ENCODE results near the gene CDC42BPA. TPM values are rescaled to one million over a fixed set of nuclear protein-coding genes. Genes with fewer than 3 reads are reported as not detected.
"Not testable (repeated sequence)": the region's sequence is repeated elsewhere in the genome, so short reads cannot be mapped to it uniquely, and the experiment has no call there.

CDC42BPA gene
- total RNA-seq, 1 donor from 2014 or later, result 51.5 TPM

GRCh38 chr1:227066999-227067398, 251.3 kb downstream of the CDC42BPA start:
- DNase-seq (ENCODE audit: low spot score), result no peak

GRCh38 chr1:227065311-227065710, 253.0 kb downstream of the CDC42BPA start:
- DNase-seq (ENCODE audit: low spot score), result no peak

- no peak for DNase-seq (ENCODE audit: low spot score)
Observed at GRCh38 chr1:227062306-227062705, 256.0 kb downstream of the CDC42BPA start.

- no peak for DNase-seq (ENCODE audit: low spot score)
Observed at GRCh38 chr1:227059076-227059475, 259.2 kb downstream of the CDC42BPA start.

- DNase-seq (ENCODE audit: low spot score), result no peak
Observed at GRCh38 chr1:227058321-227058751, 260.0 kb downstream of the CDC42BPA start.

GRCh38 chr1:227049253-227049652, 269.0 kb downstream of the CDC42BPA start:
- no peak for DNase-seq (ENCODE audit: low spot score)

- no peak for DNase-seq (ENCODE audit: low spot score)
Observed at GRCh38 chr1:227043755-227044154, 274.5 kb downstream of the CDC42BPA start.

GRCh38 chr1:227042292-227042691, 276.0 kb downstream of the CDC42BPA start:
- DNase-seq (ENCODE audit: low spot score), result no peak

GRCh38 chr1:227038401-227038800, 279.9 kb downstream of the CDC42BPA start:
- no peak for DNase-seq (ENCODE audit: low spot score)

GRCh38 chr1:227037121-227037520, 281.2 kb downstream of the CDC42BPA start:
- DNase-seq (ENCODE audit: low spot score), result no peak

GRCh38 chr1:227035316-227035715, 283.0 kb downstream of the CDC42BPA start:
- no peak for DNase-seq (ENCODE audit: low spot score)

GRCh38 chr1:227033880-227034279, 284.4 kb downstream of the CDC42BPA start:
- no peak for DNase-seq (ENCODE audit: low spot score)

GRCh38 chr1:227032396-227032795, 285.9 kb downstream of the CDC42BPA start:
- no peak for DNase-seq (ENCODE audit: low spot score)

- DNase-seq (ENCODE audit: low spot score), result no peak
Observed at GRCh38 chr1:227016990-227017389, 301.3 kb downstream of the CDC42BPA start.

GRCh38 chr1:227010645-227011044, 307.6 kb downstream of the CDC42BPA start:
- no peak for DNase-seq (ENCODE audit: low spot score)

- no peak for DNase-seq (ENCODE audit: low spot score)
Observed at GRCh38 chr1:227009937-227010336, 308.4 kb downstream of the CDC42BPA start.

GRCh38 chr1:227006226-227006796, 312.0 kb downstream of the CDC42BPA start:
- DNase-seq (ENCODE audit: low spot score), result no peak

- DNase-seq (ENCODE audit: low spot score), result no peak
Observed at GRCh38 chr1:227004796-227005195, 313.5 kb downstream of the CDC42BPA start.

- DNase-seq (ENCODE audit: low spot score), result no peak
Observed at GRCh38 chr1:227003165-227003564, 315.1 kb downstream of the CDC42BPA start.

- no peak for DNase-seq (ENCODE audit: low spot score)
Observed at GRCh38 chr1:227002531-227003049, 315.7 kb downstream of the CDC42BPA start.

- not testable (repeated sequence) for DNase-seq (ENCODE audit: low spot score)
Observed at GRCh38 chr1:226999579-226999978, 318.7 kb downstream of the CDC42BPA start.

GRCh38 chr1:226995365-226996332, 322.6 kb downstream of the CDC42BPA start:
- no peak for DNase-seq (ENCODE audit: low spot score)

All from ureter (tissue), 1 donor.